Stimulated activated CD8-positive, alpha-beta memory T cell treated with anti-CD3 and anti-CD28 coated beads, Interleukin-2, amount 100 ng/mL, for 48 hours (primary cell): ENCODE data around the gene MOGAT1.

Experiments used
- DNase-seq, 2 donors: peaks; one replicate each; pipeline ENCODE4 v3.0.0-alpha.2; 2020; ENCODE audit warnings: low read depth in 2 of 2

Gene MOGAT1

DNA sequence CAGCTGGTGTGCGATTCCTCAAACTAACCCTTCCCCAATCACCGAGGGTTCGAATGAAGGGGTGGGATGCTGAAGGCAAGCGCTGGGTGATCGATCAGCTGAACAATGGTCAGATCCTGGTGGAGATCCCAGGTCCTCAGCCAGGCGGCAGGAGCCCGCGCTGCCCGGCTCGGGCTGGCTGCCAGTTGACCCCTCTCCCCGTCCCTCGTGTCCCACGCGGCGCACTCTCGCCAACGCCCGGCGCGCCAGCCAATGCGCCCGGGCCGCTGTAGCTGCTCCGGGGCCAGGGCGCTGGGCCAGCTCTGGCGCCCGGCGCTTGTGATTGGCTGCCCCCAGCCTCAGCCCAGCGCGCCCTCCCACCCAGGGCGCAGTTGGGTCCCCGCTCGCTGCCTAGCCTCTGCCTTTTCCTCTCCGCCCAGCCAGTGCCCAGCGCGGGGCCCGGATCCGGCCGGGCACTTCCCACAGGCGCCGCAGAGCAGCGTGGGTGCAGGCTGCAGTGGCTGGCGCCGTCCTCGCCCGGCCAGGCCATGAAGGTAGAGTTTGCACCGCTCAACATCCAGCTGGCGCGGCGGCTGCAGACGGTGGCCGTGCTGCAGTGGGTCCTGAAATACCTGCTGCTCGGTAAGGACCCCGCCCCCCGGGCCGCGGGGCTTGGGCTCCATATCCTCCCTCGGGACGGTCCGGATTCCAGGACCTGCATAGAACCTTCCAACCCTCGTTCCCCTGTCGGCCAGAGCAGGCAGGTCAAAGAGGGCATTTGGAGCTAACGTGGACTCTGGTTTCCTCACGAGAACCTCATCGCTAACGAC lies at the start of gene MOGAT1:
MOGAT1 (plus strand) TSS at position 400 of the 809 bp plus-strand sequence; CDS start at position 528, 128 bp downstream.
- peak in 1 of 2 donors; percentile 2 for DNase-seq

- DNase-seq, result no peak
Measured at GRCh38 chr2:222621893-222622292, 49.6 kb upstream of the MOGAT1 start.

GRCh38 chr2:222622910-222623309 lies 48.5 kb upstream of the MOGAT1 start:
- DNase-seq, result no peak

- no peak for DNase-seq
Measured at GRCh38 chr2:222623756-222624309, 47.6 kb upstream of the MOGAT1 start.

DNA sequence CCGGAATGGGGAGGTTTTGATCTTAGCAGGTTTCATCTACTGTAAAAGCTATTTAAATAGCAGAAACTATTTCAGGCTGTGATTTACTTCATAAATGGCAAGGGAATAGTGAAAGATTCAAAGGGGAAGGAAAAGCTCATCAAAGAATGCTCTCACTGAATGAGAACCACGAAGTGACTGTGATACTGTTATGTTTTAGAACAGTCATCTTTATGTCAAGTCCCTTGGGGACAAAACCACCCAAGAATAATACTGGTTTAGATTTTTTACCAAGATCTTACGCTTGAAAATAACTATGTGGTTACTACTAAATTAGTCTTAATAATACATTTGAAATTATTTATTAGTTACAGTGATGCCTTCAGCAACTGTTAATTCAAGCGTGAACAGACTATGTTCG lies 43.7 kb upstream of the MOGAT1 start:
- DNase-seq, result no peak

GRCh38 chr2:222635295-222635694 lies 36.2 kb upstream of the MOGAT1 start:
- DNase-seq, result no peak

DNA sequence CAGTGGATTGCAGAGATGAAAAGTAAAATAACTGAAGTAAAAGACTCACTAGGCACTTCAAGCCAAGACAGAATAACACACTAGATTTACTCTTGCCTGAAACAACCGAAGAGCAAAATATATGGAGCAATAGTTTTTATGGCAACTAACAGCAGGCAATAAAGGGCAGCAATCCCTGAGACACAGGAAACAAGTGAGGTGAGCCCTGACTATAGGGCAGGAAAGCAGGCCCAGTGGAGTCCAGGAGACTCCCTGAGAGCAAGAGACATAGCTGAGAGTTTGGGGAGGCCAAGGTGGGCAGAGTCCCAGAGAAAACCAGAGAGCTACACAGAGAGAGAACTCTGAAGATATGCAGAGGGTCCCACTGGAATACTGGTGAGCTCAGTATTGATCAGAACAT lies 34.4 kb upstream of the MOGAT1 start:
- no peak for DNase-seq

GRCh38 chr2:222641336-222641735 lies 30.1 kb upstream of the MOGAT1 start:
- no peak for DNase-seq

- no peak for DNase-seq
Measured at GRCh38 chr2:222643134-222643533, 28.3 kb upstream of the MOGAT1 start.

DNA sequence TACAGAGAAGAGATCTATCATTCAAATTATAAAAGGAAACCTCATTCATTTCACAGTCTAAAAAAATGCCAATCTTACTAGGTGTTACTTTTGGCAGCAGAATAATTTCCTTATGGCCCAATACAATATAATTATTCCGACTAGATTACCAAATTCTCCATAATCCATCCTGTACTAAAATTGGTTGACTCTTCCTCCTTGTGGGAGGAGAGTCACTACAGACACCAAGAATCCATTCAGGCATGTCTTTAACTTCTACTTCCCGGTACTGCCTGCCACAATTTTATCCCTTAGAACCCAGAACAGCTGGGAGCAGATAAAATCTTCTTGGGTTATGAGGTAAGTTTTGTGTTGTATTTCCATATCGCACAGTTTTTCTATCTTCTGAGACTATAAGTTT lies 25.4 kb upstream of the MOGAT1 start:
- DNase-seq, result no peak

DNA sequence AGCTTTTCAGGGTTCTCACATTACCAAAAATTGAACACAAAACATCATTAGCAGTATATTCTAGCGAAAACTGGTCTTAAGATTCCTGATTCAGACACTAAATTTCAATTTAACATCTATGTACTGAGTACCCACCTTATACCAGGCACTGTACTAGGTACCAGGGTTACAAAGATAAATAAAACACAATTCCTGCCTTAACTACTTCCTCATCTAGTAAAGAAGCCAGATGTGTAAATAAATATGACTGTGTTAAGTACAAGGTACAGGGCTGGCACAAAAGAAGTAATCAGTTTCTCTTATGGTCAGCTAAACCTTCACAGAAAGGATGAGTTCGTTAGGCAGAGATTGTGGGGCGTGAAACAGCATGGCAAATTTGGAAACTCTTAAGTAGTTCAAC lies 21.7 kb upstream of the MOGAT1 start:
- DNase-seq, result no peak

DNA sequence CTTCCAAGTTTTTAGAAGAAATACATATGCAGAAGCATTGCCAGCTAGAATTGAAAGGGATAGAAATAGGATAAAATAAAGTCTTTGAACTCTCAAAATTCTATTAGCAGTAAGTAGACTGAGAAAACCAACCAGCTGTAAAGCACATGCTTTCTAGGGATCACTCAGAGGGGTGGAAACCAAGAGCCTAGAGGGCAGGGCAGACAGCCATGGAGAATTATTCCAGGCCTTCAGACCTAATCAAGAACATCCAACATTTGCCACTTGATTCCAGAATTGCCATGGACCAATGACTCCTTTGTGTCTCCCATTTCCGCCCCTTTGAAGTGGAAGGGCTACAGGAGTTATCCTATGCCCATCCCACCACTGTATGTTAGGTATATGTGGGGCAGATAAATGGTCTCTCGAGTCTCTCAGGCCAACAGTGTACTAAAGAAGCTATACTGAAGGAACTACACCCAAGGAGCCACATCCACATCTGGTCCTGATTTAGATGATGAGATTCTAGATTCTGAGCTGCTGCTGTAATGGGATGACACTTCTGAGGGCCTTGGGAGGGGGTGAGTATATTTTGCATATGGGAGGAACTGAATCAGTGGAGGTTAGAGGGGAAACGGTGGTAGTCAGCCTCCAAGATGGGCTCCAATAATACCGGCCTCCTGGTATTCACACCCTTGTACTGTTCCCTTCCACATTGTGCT lies 19.6 kb upstream of the MOGAT1 start:
- no peak for DNase-seq

- no peak for DNase-seq
Measured at GRCh38 chr2:222652491-222653255, 18.8 kb upstream of the MOGAT1 start.

- DNase-seq, result no peak
Measured at GRCh38 chr2:222653280-222653679, 18.2 kb upstream of the MOGAT1 start.

DNA sequence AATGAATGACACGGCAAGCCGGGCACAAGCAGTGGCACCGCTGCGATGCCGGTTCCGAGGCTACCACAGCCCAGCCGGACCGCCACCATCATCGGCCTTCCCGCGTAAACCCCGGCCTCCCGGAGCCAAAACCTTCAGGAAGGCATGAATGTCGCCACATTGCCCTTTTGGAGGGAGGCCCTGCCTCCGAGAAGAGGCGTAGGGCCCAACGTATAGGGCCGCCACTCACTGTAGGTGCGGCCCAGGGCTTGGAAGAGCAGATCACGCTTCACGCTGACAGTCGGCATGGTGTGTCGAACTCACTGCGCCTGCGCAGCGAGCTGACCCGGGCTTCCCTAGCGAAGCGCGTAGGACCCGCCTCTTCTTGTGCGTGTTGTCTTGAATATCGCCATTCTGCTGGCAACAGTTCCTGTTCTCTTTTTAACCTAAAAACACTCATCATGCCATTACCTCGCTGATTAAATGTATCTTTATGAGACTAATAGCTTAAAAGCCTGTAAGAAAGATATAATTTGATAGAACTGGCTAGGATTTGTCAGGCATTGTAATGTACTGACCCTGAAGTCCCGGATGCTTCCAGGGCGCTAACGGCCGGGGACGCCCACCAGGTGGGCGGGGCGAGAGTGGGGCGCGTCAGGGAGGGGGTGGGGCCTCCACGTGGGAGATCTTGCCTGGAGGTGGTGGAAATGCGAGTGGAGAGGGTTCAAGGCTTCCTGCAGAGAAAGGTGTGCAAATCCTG lies 15.5 kb upstream of the MOGAT1 start, which contains the start of gene FARSB:
FARSB (minus strand) TSS at position 306 of the 739 bp plus-strand sequence; CDS start at position 287, 19 bp downstream.
- DNase-seq, result peak; percentile 84 to 87

GRCh38 chr2:222656526-222657446 lies 14.7 kb upstream of the MOGAT1 start:
- DNase-seq, result no peak

- DNase-seq, result no peak
Measured at GRCh38 chr2:222663479-222663878, 8.0 kb upstream of the MOGAT1 start.

DNA sequence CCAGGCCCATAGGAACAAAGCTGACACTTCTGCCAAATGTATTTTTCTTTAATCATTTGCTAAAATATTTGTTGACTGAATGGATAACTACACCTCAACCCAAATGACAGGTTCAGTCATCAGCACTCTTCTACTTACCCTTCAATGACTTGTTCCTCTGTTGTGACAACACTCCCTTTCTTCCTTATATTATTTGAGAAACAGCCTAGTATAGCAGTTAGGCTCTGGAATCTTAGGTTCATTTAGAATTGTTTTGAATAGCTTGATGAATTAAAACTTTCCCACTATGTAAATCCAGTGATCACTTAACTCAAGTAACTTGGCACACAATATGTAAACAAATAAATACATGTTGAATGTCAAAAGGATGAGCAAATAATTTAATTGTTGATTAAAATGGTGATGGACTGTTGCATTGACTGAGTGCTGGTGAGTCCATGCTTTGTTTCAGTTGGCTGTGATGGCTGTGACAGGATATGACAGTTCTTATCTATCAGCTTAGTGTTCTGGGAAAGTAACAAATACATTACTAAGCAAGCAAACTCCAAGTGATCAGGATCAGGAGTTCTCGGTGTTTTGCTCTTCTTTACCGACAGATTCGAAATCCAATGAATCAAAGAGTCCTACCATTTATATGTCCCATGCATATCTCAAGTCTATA lies 2.8 kb upstream of the MOGAT1 start:
- no peak for DNase-seq

GRCh38 chr2:222669353-222669752 lies 2.1 kb upstream of the MOGAT1 start:
- no peak for DNase-seq
